SK-N-SH (cell line): ENCODE data around the gene SAG. TPM values are rescaled to one million over a fixed set of nuclear protein-coding genes. Genes with fewer than 3 reads are reported as not detected.

ENCODE experiments used
- CTCF ChIA-PET: fragments of 300-600, 350-600 bp; formaldehyde crosslinking; extraction: SDS; loops from one replicate; lab custom pipeline; 2021; lab: Yijun Ruan, JAX
- POLR2A ChIA-PET: fragments of 350-600 bp; sonication (Branson Sonifier 250); formaldehyde crosslinking; extraction: SDS; loops from one replicate; lab custom pipeline; 2020; ENCODE audit warnings: antibody characterized with exemption, inconsistent platforms; lab: Yijun Ruan, JAX
- DNase-seq: peaks from one replicate; pipeline ENCODE4 v3.0.0; 2012
- H2AFZ ChIP-seq: fragments of 200-600 bp; sonication (generic); 2 replicates; pipeline ENCODE4 v1.8.1; 2016; ENCODE audit warnings: antibody characterized with exemption, mild to moderate bottlenecking, low read depth
- H3F3A ChIP-seq: fragments of 200-600 bp; sonication (generic); replicated peaks from 2 replicates; pipeline ENCODE3; 2016; ENCODE audit warnings: antibody characterized with exemption, mild to moderate bottlenecking; ENCODE audit not compliant: insufficient read depth
- H3K27ac ChIP-seq, 2 experiments: fragments of 200-500 bp in 1 of 2; fragments of 200-600 bp in 1 of 2; sonication (Bioruptor generic) in 1 of 2; sonication (generic), shearing (Covaris generic) in 1 of 2; 2 replicates each; pipeline versions ENCODE4 v1.5.1 to v1.6.1; 2014 to 2016; ENCODE audit warnings: low read depth in 2 of 2, inconsistent platforms in 1 of 2, low read length in 1 of 2, mild to moderate bottlenecking in 1 of 2, mixed read lengths in 1 of 2
- H3K27me3 ChIP-seq: fragments of 200-600 bp; sonication (generic), shearing (Covaris generic); 2 replicates; pipeline ENCODE4 v1.6.1; 2016; ENCODE audit warnings: mixed run types; ENCODE audit not compliant: insufficient read depth
- H3K36me3 ChIP-seq, 2 experiments: fragments of 200-500 bp in 1 of 2; fragments of 200-600 bp in 1 of 2; sonication (Bioruptor generic) in 1 of 2; sonication (generic) in 1 of 2; replicated peaks in 1 of 2; 2 replicates each; pipeline versions ENCODE3 to v1.5.1; 2014 to 2016; ENCODE audit warnings: low read length in 1 of 2, mild to moderate bottlenecking in 1 of 2; ENCODE audit not compliant: insufficient read depth in 2 of 2, control insufficient read depth in 1 of 2
- H3K4me1 ChIP-seq, 2 experiments: fragments of 200-500 bp in 1 of 2; fragments of 200-600 bp in 1 of 2; sonication (Bioruptor generic) in 1 of 2; sonication (generic), shearing (Covaris generic) in 1 of 2; 2 replicates each; pipeline versions ENCODE4 v1.5.1 to v1.6.1; 2014 to 2016; ENCODE audit warnings: low read depth in 1 of 2, low read length in 1 of 2, mixed run types in 1 of 2; ENCODE audit not compliant: insufficient read depth in 2 of 2, control insufficient read depth in 1 of 2
- H3K4me2 ChIP-seq: fragments of 200-600 bp; sonication (generic), shearing (Covaris generic); 2 replicates; pipeline ENCODE4 v1.6.1; 2017; ENCODE audit warnings: mixed run types
- H3K4me3 ChIP-seq, 2 experiments: fragments of 200-500 bp in 1 of 2; fragments of 200-600 bp in 1 of 2; sonication (Bioruptor generic) in 1 of 2; sonication (generic), shearing (Covaris generic) in 1 of 2; 2 replicates each; pipeline versions ENCODE4 v1.5.1 to v1.8.1; 2014 to 2016; ENCODE audit warnings: low read depth in 2 of 2, inconsistent platforms in 1 of 2, low read length in 1 of 2, mild to moderate bottlenecking in 1 of 2, mixed read lengths in 1 of 2, moderate library complexity in 1 of 2
- H3K79me2 ChIP-seq: fragments of 200-600 bp; sonication (generic); 2 replicates; pipeline ENCODE4 v1.8.1; 2017; ENCODE audit warnings: mild to moderate bottlenecking; ENCODE audit not compliant: insufficient read depth
- H3K9ac ChIP-seq: fragments of 200-600 bp; sonication (generic); 2 replicates; pipeline ENCODE4 v1.6.1; 2017; ENCODE audit warnings: mixed run types
- H3K9me2 ChIP-seq: fragments of 200-600 bp; sonication (generic); 2 replicates; pipeline ENCODE4 v1.6.1; 2017; ENCODE audit warnings: mixed run types
- H3K9me3 ChIP-seq: fragments of 200-600 bp; sonication (generic); 2 replicates; pipeline ENCODE4 v1.6.1; 2017; ENCODE audit warnings: mixed run types, mild to moderate bottlenecking, moderate library complexity
- H4K20me1 ChIP-seq: fragments of 200-600 bp; sonication (generic); 2 replicates; pipeline ENCODE4 v1.6.1; 2017; ENCODE audit warnings: mild to moderate bottlenecking, mixed run types; ENCODE audit not compliant: insufficient read depth
- FOSL2 ChIP-seq: IDR thresholded peaks from 2 replicates; pipeline ENCODE4 v1.4.0; 2012; ENCODE audit warnings: low read depth, mild to moderate bottlenecking, moderate library complexity, borderline replicate concordance
- MEF2A ChIP-seq: IDR thresholded peaks from 2 replicates; pipeline ENCODE4 v1.4.0; 2012; ENCODE audit warnings: low read depth, borderline replicate concordance
- MXI1 ChIP-seq: IDR thresholded peaks from 2 replicates; pipeline ENCODE4 v1.6.1; 2012; ENCODE audit warnings: mild to moderate bottlenecking, low read depth, low read length, improper control_type of control experiment
- NFIC ChIP-seq: IDR thresholded peaks from 2 replicates; pipeline ENCODE4 v1.4.0; 2012; ENCODE audit warnings: borderline replicate concordance
- NRF1 ChIP-seq: IDR thresholded peaks from 2 replicates; pipeline ENCODE4 v1.6.1; 2012; ENCODE audit warnings: low read depth, mild to moderate bottlenecking, low read length
- RAD21 ChIP-seq: IDR thresholded peaks from 2 replicates; pipeline ENCODE4 v1.6.1; 2012; ENCODE audit warnings: mild to moderate bottlenecking, low read length
- RXRA ChIP-seq: IDR thresholded peaks from 2 replicates; pipeline ENCODE4 v1.4.0; 2012; ENCODE audit warnings: low read depth, mild to moderate bottlenecking, borderline replicate concordance
- SIN3A ChIP-seq: IDR thresholded peaks from 2 replicates; pipeline ENCODE4 v1.6.1; 2012; ENCODE audit warnings: low read depth, mild to moderate bottlenecking, low read length, moderate library complexity, borderline replicate concordance
- SMC3 ChIP-seq: IDR thresholded peaks from 2 replicates; pipeline ENCODE4 v1.6.1; 2012; ENCODE audit warnings: low read depth, low read length, improper control_type of control experiment
- TAF1 ChIP-seq: IDR thresholded peaks from 2 replicates; pipeline ENCODE4 v1.6.1; 2012; ENCODE audit warnings: low read depth, mild to moderate bottlenecking, low read length, moderate library complexity, borderline replicate concordance
- TCF12 ChIP-seq: IDR thresholded peaks from 2 replicates; pipeline ENCODE4 v1.4.0; 2012
- YY1 ChIP-seq: IDR thresholded peaks from 2 replicates; pipeline ENCODE4 v1.4.0; 2012; ENCODE audit warnings: low read depth, mild to moderate bottlenecking
- WGBS: methylation state at CpG from one replicate; pipeline ENCODE4 v1.1.6; 2017; ENCODE audit warnings: low lambda C conversion rate; 5-methylcytosine and 5-hydroxymethylcytosine counted together
- polyA plus RNA-seq, 3 experiments: library from polyadenylated mRNA; depleted of rRNA; stranded (reverse); fragments of >200 nt; gene quantifications; 2 replicates each; pipeline ENCODE4 v1.2.3, GENCODE V29; 2012
- TF ChIP-seq, protein P1 (sequence below): IDR thresholded peaks from 2 replicates; pipeline ENCODE4 v1.6.1; 2012; ENCODE audit warnings: mild to moderate bottlenecking, low read depth, low read length, moderate library complexity
- TF ChIP-seq, protein P2 (sequence below): fragments of 200-600 bp; sonication (generic); IDR thresholded peaks from 2 replicates; pipeline ENCODE4 v1.6.1; 2017; ENCODE audit warnings: antibody characterized with exemption, mild to moderate bottlenecking, moderate library complexity
- TF ChIP-seq, protein P3 (sequence below): IDR thresholded peaks from 2 replicates; pipeline ENCODE4; 2012
- TF ChIP-seq, protein P4 (sequence below): IDR thresholded peaks from 2 replicates; pipeline ENCODE4 v1.4.0; 2012; ENCODE audit warnings: low read depth, borderline replicate concordance
- TF ChIP-seq, protein P5 (sequence below): fragments of 150-350 bp; IDR thresholded peaks from 2 replicates; pipeline ENCODE4 v1.6.1; 2017; ENCODE audit warnings: antibody characterized with exemption, low read length, low read depth, borderline replicate concordance
- TF ChIP-seq, protein P6 (sequence below): IDR thresholded peaks from 2 replicates; pipeline ENCODE4 v1.4.0; 2012; ENCODE audit warnings: low read depth, borderline replicate concordance

Gene SAG
- polyA plus RNA-seq, 1 of the 3 experiments (the other 2 are of a cell fraction): not detected

DNA sequence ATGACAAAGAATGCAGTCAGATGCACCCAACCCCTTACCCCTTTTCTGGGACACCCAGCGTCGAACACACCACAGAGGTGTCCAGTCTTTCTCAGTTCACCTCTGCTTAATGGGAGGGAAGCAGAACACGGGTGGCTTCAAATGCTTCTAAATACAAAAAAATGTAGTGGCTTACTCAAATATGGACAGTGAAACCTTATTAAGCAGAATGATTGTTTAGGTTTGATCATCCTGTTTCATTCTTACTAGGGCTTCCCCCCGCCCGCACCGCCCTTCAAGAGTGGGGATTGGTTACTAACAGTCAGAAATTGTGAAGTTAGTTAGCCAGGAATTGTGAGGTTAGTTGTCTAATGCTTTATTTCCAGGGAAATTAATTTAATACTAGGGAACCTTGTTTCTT, 34.5 kb upstream of the SAG start:
- Histone ChIP-seq H3K27me3 (no peaks in the 10 kb centered on the region), H3K4me3 (no peak overlapping the region), H3K4me1 (no peaks in the 10 kb centered on the region), H3K27ac (no peak overlapping the region), H3K9me2 (no peaks in the 10 kb centered on the region), H3K9ac (no peak overlapping the region), H3K79me2 (no peaks in the 10 kb centered on the region; the same call in 1 of the 2 replicates), H3F3A (no peaks in the 10 kb centered on the region), H4K20me1 (no peaks in the 10 kb centered on the region), H3K4me2 (no peak overlapping the region), H3K9me3 (no peaks in the 10 kb centered on the region), H3K36me3 (peaks cover 90% of the 10 kb centered on the region in 2 experiments), H2AFZ (no peak overlapping the region)
- 97% methylated on average over 6 of the region's 6 CpGs for WGBS
- POLR2A ChIA-PET: no interaction called here
- no peak for DNase-seq
- TF ChIP-seq SMC3: no peak
- TF ChIP-seq NFIC: no peak
- TF ChIP-seq RXRA: no peak
- TF ChIP-seq, protein P1, sequence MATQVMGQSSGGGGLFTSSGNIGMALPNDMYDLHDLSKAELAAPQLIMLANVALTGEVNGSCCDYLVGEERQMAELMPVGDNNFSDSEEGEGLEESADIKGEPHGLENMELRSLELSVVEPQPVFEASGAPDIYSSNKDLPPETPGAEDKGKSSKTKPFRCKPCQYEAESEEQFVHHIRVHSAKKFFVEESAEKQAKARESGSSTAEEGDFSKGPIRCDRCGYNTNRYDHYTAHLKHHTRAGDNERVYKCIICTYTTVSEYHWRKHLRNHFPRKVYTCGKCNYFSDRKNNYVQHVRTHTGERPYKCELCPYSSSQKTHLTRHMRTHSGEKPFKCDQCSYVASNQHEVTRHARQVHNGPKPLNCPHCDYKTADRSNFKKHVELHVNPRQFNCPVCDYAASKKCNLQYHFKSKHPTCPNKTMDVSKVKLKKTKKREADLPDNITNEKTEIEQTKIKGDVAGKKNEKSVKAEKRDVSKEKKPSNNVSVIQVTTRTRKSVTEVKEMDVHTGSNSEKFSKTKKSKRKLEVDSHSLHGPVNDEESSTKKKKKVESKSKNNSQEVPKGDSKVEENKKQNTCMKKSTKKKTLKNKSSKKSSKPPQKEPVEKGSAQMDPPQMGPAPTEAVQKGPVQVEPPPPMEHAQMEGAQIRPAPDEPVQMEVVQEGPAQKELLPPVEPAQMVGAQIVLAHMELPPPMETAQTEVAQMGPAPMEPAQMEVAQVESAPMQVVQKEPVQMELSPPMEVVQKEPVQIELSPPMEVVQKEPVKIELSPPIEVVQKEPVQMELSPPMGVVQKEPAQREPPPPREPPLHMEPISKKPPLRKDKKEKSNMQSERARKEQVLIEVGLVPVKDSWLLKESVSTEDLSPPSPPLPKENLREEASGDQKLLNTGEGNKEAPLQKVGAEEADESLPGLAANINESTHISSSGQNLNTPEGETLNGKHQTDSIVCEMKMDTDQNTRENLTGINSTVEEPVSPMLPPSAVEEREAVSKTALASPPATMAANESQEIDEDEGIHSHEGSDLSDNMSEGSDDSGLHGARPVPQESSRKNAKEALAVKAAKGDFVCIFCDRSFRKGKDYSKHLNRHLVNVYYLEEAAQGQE: no peak
- TF ChIP-seq, protein P2, sequence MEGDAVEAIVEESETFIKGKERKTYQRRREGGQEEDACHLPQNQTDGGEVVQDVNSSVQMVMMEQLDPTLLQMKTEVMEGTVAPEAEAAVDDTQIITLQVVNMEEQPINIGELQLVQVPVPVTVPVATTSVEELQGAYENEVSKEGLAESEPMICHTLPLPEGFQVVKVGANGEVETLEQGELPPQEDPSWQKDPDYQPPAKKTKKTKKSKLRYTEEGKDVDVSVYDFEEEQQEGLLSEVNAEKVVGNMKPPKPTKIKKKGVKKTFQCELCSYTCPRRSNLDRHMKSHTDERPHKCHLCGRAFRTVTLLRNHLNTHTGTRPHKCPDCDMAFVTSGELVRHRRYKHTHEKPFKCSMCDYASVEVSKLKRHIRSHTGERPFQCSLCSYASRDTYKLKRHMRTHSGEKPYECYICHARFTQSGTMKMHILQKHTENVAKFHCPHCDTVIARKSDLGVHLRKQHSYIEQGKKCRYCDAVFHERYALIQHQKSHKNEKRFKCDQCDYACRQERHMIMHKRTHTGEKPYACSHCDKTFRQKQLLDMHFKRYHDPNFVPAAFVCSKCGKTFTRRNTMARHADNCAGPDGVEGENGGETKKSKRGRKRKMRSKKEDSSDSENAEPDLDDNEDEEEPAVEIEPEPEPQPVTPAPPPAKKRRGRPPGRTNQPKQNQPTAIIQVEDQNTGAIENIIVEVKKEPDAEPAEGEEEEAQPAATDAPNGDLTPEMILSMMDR: no peak
- TF ChIP-seq, protein P3, sequence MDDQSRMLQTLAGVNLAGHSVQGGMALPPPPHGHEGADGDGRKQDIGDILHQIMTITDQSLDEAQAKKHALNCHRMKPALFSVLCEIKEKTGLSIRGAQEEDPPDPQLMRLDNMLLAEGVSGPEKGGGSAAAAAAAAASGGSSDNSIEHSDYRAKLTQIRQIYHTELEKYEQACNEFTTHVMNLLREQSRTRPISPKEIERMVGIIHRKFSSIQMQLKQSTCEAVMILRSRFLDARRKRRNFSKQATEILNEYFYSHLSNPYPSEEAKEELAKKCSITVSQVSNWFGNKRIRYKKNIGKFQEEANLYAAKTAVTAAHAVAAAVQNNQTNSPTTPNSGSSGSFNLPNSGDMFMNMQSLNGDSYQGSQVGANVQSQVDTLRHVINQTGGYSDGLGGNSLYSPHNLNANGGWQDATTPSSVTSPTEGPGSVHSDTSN: no peak
- no peak for TF ChIP-seq TCF12
- TF ChIP-seq TAF1: no peak
- TF ChIP-seq FOSL2: no peak
- no peak for TF ChIP-seq MEF2A
- TF ChIP-seq, protein P4, sequence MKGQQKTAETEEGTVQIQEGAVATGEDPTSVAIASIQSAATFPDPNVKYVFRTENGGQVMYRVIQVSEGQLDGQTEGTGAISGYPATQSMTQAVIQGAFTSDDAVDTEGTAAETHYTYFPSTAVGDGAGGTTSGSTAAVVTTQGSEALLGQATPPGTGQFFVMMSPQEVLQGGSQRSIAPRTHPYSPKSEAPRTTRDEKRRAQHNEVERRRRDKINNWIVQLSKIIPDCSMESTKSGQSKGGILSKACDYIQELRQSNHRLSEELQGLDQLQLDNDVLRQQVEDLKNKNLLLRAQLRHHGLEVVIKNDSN: no peak
- no peak for TF ChIP-seq YY1
- TF ChIP-seq RAD21: no peak
- TF ChIP-seq, protein P5, sequence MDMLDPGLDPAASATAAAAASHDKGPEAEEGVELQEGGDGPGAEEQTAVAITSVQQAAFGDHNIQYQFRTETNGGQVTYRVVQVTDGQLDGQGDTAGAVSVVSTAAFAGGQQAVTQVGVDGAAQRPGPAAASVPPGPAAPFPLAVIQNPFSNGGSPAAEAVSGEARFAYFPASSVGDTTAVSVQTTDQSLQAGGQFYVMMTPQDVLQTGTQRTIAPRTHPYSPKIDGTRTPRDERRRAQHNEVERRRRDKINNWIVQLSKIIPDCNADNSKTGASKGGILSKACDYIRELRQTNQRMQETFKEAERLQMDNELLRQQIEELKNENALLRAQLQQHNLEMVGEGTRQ: no peak
- no peak for TF ChIP-seq NRF1
- TF ChIP-seq, protein P6, sequence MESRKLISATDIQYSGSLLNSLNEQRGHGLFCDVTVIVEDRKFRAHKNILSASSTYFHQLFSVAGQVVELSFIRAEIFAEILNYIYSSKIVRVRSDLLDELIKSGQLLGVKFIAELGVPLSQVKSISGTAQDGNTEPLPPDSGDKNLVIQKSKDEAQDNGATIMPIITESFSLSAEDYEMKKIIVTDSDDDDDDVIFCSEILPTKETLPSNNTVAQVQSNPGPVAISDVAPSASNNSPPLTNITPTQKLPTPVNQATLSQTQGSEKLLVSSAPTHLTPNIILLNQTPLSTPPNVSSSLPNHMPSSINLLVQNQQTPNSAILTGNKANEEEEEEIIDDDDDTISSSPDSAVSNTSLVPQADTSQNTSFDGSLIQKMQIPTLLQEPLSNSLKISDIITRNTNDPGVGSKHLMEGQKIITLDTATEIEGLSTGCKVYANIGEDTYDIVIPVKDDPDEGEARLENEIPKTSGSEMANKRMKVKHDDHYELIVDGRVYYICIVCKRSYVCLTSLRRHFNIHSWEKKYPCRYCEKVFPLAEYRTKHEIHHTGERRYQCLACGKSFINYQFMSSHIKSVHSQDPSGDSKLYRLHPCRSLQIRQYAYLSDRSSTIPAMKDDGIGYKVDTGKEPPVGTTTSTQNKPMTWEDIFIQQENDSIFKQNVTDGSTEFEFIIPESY: no peak
- no peak for TF ChIP-seq MXI1
- TF ChIP-seq SIN3A: no peak
- CTCF ChIA-PET: no interaction called here
